ENCODE measurements around the gene MYOF. TPM values are rescaled to one million over a fixed set of nuclear protein-coding genes. Genes with fewer than 3 reads are reported as not detected.
"Not testable (repeated sequence)": the region's sequence is repeated elsewhere in the genome, so short reads cannot be mapped to it uniquely, and the experiment has no call there.

The MYOF gene
- total RNA-seq, 1 donor from 2014 or later: 208 TPM

GRCh38 chr10:93290661-93291354 is 191.3 kb downstream of the MYOF start:
- no peak for DNase-seq (ENCODE audit: low read depth)
- no peak overlapping the region for H3K4me3 ChIP-seq (ENCODE audit: low read depth, low read length)
- no peak for TF ChIP-seq CTCF (conservative IDR thresholded peaks at IDR 0.05; ENCODE audit: low read depth, low read length)

GRCh38 chr10:93288679-93289634 is 193.2 kb downstream of the MYOF start:
- TF ChIP-seq CTCF (conservative IDR thresholded peaks at IDR 0.05; ENCODE audit: low read depth, low read length): peak; percentile 85
- H3K4me3 ChIP-seq (ENCODE audit: low read depth, low read length): no peak overlapping the region
- peak; percentile 66 for DNase-seq (ENCODE audit: low read depth)

GRCh38 chr10:93287775-93288174 is 194.4 kb downstream of the MYOF start:
- no peak overlapping the region for H3K4me3 ChIP-seq (ENCODE audit: low read depth, low read length)
- TF ChIP-seq CTCF (conservative IDR thresholded peaks at IDR 0.05; ENCODE audit: low read depth, low read length): no peak
- DNase-seq (ENCODE audit: low read depth): no peak

GRCh38 chr10:93284246-93284645 is 197.9 kb downstream of the MYOF start:
- DNase-seq (ENCODE audit: low read depth); H3K4me3 ChIP-seq (ENCODE audit: low read depth, low read length): not testable (repeated sequence)

GRCh38 chr10:93281367-93281720 is 200.8 kb downstream of the MYOF start:
- DNase-seq (ENCODE audit: low read depth): no peak
- H3K4me3 ChIP-seq (ENCODE audit: low read depth, low read length): no peak overlapping the region
- TF ChIP-seq CTCF (conservative IDR thresholded peaks at IDR 0.05; ENCODE audit: low read depth, low read length): no peak

GRCh38 chr10:93280699-93281366 is 201.3 kb downstream of the MYOF start:
- no peak overlapping the region for H3K4me3 ChIP-seq (ENCODE audit: low read depth, low read length)
- no peak for DNase-seq (ENCODE audit: low read depth)
- no peak for TF ChIP-seq CTCF (conservative IDR thresholded peaks at IDR 0.05; ENCODE audit: low read depth, low read length)

GRCh38 chr10:93280121-93280698 is 201.9 kb downstream of the MYOF start:
- DNase-seq (ENCODE audit: low read depth): no peak
- TF ChIP-seq CTCF (conservative IDR thresholded peaks at IDR 0.05; ENCODE audit: low read depth, low read length): no peak
- no peak overlapping the region for H3K4me3 ChIP-seq (ENCODE audit: low read depth, low read length)

All from epithelial cell of proximal tubule (primary cell).